MV-4-11 (cell line): ENCODE data around the gene ARMC9.
A peak's percentile ranks its signal among the peaks of the same experiment; 100 is the strongest.
"Not testable (repeated sequence)": the region's sequence is repeated elsewhere in the genome, so short reads cannot be mapped to it uniquely, and the experiment has no call there.

Source experiments
- DNase-seq: peaks from one replicate; lab custom pipeline; 2025; lab: John Stamatoyannopoulos, UW

The ARMC9 gene

GRCh38 chr2:231364061-231364460, 165.6 kb downstream of the ARMC9 start:
- no peak for DNase-seq

- DNase-seq, result no peak
Observed at GRCh38 chr2:231364961-231365810, 166.8 kb downstream of the ARMC9 start.

DNA sequence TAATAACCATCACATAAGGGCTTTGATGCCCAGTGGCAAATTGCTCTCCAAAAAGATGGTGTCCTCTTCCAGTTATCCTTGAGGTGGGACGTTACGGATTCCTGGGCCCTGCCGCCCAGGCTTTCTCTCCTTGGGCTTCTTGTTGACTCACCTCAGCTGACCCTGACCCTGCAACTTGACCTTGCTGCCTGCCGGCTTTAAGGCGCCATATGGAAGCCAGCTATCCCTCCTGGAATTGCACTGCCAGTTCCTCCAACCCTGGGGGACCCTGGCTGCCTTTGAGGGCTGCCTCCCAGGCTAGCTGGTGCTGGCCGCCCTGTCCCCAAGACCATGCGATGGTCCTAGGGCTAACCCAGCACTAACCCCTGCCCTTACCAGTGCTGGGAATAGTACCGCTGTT, 168.7 kb downstream of the ARMC9 start:
- DNase-seq, result no peak

DNA sequence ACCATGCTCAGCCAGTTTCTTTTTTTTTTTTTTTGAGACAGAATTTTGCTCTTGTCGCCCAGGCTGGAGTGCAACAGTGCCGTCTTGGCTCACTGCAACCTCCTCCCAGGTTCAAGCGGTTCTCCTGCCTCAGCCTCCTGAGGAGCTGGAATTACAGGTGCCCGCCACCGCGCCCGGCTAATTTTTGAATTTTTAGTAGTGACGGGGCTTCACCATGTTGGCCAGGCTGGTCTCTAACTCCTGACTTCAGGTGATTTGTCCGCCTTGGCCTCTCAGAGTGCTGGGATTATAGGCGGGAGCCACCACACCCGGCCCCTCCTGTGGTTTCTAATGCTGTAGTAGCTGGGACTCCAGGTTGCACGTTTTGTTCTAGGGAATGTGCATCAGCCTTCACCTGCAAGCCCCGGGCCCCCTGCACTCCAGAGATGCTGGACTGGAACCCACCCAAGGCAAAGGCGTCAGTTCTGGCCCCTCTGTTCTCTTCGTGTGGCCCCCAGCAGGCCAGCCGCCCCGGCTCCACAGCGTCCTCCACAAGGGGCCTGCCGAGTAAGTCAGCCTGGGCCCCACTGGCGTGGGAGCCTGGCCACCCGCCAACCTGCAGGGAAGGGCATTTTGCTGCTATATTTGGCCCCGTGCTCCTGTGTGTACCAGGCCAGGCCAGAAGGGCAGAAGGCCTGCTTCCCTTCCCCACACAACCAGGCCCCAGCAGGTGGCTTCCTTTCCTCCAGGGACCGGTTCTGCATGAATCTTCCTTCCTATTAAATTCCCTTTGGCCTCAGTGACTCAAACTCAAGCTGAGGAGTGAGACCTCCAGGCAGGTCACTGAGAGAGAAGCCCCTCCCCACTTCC, 171.4 kb downstream of the ARMC9 start:
- DNase-seq, result no peak

- no peak for DNase-seq
Observed at GRCh38 chr2:231370429-231370748, 172.0 kb downstream of the ARMC9 start.

DNA sequence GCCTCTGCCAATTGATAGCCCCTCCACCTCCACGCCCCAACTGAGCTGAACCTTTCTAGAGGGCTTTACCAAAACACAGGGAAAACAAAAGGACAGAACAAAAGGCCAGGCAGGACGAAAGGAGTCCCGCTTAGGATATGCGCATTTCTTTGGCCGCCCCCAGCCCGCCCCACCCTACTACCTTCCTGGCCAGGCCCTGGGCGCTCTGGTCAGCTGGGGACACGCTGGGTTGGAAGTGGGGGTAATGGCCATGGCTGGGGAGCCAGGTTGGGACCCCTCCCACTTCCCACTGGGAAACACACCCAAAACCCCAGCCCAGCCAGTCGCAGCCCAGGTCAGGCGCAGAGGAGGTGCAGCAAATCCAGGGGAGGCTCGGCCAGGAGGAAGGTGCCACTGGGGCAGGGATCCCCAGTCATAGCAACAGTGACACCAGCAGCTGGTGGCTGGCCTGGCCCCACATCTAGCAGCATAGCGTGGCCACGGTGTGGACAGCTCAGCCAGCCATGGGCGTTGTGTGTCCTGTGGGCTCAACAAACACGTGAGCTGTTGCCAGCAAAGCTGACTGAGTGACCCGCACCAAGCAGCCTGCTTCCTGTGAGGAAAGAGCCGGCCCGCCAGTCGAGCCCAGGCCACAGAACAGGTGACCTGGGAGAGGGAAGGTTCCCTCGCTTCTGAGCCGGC, 172.5 kb downstream of the ARMC9 start:
- no peak for DNase-seq

DNA sequence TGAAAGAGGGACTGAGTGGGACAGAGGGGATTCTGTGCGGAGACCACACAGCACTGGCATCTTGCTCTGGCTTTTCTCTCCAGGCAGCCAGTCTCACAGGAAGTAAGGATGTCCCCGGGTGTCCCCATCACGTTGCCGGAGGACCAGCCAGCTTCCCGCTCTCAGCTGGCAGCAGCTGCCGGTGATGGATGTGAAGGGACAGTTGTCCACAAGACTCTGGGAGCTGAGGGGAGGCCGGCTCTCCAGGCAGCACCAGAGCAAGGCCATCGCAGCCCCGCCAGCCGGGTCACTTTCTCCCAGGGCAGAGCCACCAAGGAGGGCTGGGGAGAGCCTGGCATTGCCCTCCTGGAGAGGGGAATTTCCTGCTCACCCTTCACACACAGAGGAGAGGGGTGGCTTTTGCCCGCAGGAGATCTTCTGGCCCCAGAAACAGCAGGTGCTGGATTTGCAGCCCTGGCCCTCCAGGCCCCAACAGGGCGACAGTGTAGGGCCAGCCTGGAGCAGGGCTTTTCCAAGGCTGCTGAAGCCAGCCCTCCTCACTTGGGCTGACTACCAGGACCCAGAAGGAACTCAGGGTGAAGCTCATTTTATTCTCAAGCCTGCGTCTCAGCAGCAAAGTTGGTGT, 173.1 kb downstream of the ARMC9 start:
- DNase-seq, result no peak

- no peak for DNase-seq
Observed at GRCh38 chr2:231372326-231372725, 173.9 kb downstream of the ARMC9 start.

DNA sequence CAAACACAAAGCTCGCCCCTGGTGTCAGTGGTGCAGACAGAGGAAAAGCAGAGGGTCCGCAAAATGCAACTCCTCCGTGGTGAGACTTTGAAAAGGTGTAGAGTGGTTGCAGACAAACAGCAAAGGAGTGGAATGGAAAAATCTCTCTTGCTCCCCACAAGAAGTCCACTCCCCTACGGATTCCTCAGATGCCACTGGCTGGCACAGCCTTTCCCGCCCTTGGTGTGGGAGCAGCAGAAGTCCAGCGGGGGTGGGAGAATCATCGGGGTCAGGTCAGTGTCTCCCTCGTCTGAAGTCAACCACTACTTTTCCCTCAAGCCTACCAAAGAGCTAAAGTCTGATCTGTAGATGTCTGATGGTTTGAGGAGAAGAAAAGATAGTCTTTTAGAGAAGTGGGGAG, 174.8 kb downstream of the ARMC9 start:
- DNase-seq, result no peak

DNA sequence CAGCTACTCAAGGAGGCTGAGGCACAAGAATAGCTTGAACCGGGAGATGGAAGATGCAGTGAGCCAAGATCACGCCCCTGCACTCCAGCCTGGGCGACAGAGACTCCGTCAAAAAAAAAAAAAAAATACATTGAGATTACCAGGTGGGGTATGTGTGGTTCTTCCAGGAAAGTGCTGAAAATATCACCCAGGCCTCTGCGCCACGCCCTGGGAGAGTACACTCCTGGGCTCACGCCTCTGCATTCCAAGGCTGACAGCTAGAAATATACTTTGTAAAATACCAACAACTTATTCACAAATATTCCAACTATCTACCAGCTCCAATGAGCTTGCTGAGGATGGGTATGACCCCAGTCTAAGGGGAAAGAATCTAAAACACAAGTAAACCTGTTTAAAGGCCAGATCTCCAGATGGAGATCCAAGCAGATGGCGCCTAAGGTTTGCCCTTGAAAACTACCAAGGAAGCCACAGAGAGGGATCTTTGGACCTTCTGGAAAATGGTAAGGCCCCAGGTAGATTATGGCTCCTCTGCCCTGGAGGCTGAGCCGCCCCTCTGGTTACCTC, 175.4 kb downstream of the ARMC9 start:
- DNase-seq, result no peak

DNA sequence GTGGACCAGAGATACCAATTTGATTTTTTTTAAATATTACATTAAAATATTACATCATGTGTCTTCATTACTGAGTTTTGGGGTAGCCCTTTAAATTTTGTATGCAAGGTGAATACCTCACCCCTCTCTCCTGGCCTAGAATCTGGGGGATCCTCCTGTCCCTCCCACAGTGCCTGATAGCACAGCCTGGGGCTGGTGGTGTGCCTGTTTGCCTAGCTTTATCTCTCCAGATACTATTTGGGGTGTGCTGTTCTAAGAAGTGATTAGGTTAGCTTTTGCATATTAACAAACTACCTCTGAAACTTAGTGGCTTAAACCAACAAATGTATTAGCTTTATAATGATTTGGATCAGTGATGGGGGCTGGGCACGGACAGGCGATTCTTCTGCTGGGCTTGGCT, 176.3 kb downstream of the ARMC9 start:
- no peak for DNase-seq

- not testable (repeated sequence) for DNase-seq
Observed at GRCh38 chr2:231375994-231376615, 177.7 kb downstream of the ARMC9 start.

DNA sequence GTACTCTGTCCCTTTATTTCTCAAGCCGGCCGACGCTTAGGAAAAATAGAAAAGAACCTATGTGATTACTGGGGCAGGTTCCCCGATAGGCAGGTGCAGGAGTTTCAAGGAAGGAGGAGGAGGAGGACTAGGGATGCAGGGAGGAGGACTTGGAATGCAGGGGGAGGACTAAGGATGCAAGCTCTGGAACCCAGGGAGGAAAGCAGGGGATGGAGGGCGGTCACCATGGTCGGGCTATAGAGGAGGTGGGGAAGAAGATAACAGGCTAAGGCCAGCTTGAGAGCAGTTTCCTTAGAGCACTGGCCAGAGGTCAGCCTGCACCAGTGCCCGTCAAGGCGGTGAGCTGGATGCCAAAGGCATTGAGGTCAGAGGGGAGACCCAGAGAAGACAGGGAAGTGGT, 178.4 kb downstream of the ARMC9 start:
- no peak for DNase-seq

DNA sequence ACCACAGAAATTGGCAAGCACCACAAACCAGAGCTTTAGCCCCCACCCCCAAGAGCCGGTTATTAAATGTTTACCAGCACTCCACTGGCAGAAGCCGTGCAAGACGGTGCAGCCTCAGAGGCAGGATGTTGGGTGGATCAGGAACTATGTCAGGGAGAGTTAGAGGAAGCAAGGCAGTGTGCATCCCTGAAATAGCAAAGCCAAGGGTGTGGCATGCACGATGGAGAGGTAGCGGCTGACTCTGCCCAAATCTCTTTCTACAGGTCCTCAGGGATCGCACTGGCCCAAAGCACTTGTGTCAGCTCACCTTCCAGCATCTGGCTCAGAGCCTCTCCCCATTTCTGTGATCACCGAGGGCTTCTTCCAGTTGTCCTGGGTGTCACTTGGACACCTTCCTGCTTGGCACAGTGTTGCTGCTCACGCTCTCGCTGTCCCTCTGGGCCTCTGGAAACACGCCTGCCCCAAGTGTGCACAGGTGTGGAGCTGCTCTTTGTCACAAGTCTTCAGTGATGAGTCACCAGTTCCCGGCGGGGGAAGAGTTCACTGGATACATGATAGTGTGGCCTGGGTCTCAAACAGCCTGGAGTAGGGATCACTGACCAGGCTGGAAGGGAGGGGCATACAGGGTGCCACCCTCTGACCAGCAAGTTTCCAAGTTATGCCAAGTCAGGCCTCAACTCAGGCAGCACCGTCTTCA, 179.7 kb downstream of the ARMC9 start:
- DNase-seq, result peak; percentile 34

DNA sequence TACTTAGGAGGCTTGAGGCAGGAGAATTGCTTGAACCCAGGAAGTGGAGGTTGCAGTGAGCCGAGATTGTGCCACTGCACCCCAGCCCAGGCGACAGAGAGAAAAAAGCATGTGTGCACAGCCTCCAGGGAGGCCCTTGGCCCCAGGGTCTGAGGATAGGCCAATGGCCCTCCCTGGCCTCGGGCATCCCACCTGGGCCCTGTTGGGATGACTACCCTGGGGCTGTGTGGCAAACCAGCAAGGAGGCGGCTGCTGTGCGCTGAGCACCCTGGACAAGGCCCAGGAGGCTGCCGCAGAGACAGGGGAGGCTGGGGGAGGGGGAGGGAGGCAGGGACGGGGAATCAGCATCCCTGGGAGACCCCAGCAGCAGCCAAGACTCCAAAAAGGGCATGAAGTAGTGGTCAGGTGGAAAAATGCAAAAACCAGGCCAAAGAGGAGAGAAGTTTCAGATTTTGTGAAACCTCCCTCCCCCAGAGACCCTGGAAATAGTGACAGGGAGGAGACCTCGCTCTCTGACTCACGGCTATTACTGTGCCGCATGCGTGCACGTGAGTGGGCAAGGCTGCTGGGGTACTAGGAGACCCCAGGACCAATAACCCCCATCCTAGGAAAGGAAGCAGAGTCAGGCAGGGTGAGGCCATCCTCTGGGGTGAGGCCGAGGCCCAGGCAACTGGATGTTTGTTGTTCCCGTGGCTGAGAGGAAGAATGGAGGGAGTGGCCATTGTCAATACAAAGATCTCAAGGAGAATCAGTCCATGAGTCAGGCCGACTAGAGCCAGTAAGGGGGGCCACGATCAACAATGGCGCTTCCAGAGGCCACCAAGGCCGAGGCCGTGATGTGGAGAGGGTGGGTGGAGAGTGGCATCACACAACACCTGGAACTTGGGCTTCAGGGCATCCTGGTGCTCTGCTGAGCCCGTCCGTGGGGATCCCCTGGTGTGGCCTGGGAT, 181.1 kb downstream of the ARMC9 start:
- DNase-seq, result no peak

DNA sequence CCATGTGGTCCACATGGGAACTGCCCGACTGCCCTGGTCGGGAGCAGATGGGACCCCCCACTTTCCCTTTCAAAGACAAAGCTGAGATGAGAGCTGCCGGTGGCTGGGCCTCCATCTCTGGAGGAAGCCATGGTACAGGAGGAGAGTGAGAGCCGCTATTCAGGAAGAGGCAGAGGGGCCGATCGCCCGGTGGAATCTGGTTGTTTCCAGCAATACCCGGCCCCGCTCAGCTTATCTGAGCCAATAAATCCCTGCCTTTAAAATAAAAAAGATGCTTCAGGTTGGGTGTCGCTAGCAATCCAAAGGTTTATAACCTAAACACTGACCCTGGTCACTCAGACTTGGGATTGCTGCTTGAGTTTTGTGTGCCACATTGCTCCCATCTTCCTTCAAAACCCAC, 181.9 kb downstream of the ARMC9 start:
- no peak for DNase-seq

DNA sequence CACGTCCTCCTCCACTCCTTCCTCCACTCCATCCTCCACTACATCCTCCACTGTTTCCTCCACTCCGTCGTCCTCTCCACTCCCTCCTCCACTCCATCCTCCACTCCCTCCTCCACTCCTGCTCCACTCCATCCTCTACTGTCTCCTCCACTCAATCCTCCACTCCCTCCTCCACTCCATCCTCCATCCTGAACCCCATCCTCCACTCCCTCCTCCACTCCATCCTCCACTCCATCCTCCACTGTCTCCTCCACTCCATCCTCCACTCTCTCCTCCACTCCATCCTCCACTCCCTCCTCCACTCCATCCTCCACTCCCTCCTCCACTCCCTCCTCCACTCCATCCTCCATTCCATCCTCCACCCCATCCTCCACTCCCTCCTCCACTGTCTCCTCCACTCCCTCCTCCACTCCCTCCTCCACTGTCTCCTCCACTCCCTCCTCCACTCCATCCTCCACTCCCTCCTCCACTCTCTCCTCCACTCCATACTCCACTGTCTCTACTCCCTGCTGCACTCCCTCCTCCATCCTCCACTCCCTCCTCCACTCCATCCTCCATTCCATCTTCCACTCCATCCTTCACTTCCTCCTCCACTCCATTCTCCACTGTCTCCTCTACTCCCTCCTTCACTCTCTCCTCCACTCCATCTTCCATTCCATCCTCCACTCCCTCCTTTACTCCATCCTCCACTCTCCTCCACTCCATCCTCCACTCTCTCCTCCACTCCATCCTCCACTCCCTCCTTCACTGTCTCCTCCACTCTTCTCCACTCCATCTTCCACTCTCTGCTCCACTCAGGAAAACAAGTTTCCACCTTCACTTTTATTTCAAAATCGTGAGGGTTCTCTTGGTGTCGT, 182.8 kb downstream of the ARMC9 start:
- DNase-seq, result no peak

DNA sequence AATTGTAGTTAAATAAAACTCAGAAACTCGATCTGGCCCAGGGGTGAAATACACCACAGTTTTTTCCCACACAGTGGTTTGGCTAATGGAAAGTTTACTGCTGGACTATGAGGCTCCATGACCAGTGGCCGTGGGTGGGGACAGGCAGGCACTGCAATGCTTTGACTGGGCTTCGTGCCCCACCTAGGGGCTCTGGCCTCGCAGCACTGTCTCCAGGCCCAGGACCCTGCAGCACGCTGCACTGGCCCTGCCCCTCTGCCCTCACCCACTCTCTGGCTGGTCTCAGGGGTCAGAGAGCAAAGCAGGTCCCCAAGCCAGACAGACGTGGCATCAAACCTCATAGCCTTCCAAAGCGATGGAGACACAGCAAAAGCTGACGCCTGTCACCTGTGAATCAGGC, 183.7 kb downstream of the ARMC9 start:
- no peak for DNase-seq
